Neuronal stem cell (in vitro differentiated cells): ENCODE data around the gene TSPYL1.

Source experiments
- DNase-seq: peaks from one replicate; pipeline ENCODE4 v3.0.0-alpha.2; 2013; ENCODE audit warnings: low spot score
- H2AFZ ChIP-seq: one replicate; pipeline ENCODE4 v1.6.1; 2013; ENCODE audit warnings: mild to moderate bottlenecking, low read length, inconsistent platforms
- H2AK5ac ChIP-seq: 2 replicates; pipeline ENCODE4 v1.6.1; 2013; ENCODE audit warnings: low read depth, mild to moderate bottlenecking, inconsistent platforms, low read length, moderate library complexity, mixed read lengths
- H2BK120ac ChIP-seq: 2 replicates; pipeline ENCODE4 v1.6.1; 2013; ENCODE audit warnings: low read depth, mild to moderate bottlenecking, inconsistent platforms, low read length, moderate library complexity, mixed read lengths
- H2BK12ac ChIP-seq: one replicate; pipeline ENCODE4 v1.6.1; 2013; ENCODE audit warnings: low read length, inconsistent platforms
- H2BK15ac ChIP-seq: 2 replicates; pipeline ENCODE4 v1.6.1; 2013; ENCODE audit warnings: mild to moderate bottlenecking, low read length, inconsistent platforms, mixed read lengths
- H2BK5ac ChIP-seq: one replicate; pipeline ENCODE4 v1.6.1; 2013; ENCODE audit warnings: inconsistent platforms, mild to moderate bottlenecking, low read length, moderate library complexity
- H3K14ac ChIP-seq: one replicate; pipeline ENCODE4 v1.6.1; 2013; ENCODE audit warnings: low read length, inconsistent platforms
- H3K18ac ChIP-seq: 2 replicates; pipeline ENCODE4 v1.6.1; 2013; ENCODE audit warnings: low read length, inconsistent platforms
- H3K23ac ChIP-seq: 2 replicates; pipeline ENCODE4 v1.6.1; 2013; ENCODE audit warnings: low read depth, mild to moderate bottlenecking, mixed read lengths, low read length, inconsistent platforms; ENCODE audit not compliant: poor library complexity
- H3K27ac ChIP-seq: replicated peaks from 3 replicates; pipeline ENCODE4 v1.5.1; 2013; ENCODE audit warnings: low read length, inconsistent platforms
- H3K27me3 ChIP-seq, 3 experiments: 2 replicates each; pipeline ENCODE4 v1.6.1; 2013; ENCODE audit warnings: low read length in 3 of 3, mild to moderate bottlenecking in 2 of 3, inconsistent platforms in 1 of 3, low read depth in 1 of 3, mixed read lengths in 1 of 3, moderate library complexity in 1 of 3; ENCODE audit not compliant: control insufficient read depth in 3 of 3, insufficient read depth in 3 of 3
- H3K36me3 ChIP-seq, 2 donors: replicated peaks in 1 of 2; 2 replicates each; pipeline ENCODE4 v1.6.1; 2013; ENCODE audit warnings: low read length in 2 of 2; ENCODE audit not compliant: control insufficient read depth in 2 of 2, insufficient read depth in 2 of 2
- H3K4ac ChIP-seq: 2 replicates; pipeline ENCODE4 v1.6.1; 2013; ENCODE audit warnings: inconsistent platforms, mild to moderate bottlenecking, low read length, moderate library complexity
- H3K4me1 ChIP-seq, 2 donors: 1 replicate in 1 of 2; 2 replicates in 1 of 2; pipeline ENCODE4 v1.6.1; 2013; ENCODE audit warnings: low read length in 2 of 2, low read depth in 1 of 2; ENCODE audit not compliant: control insufficient read depth in 2 of 2, insufficient read depth in 1 of 2
- H3K4me2 ChIP-seq: one replicate; pipeline ENCODE4 v1.6.1; 2013; ENCODE audit warnings: mild to moderate bottlenecking, low read length, inconsistent platforms; ENCODE audit not compliant: insufficient read depth, poor library complexity, severe bottlenecking
- H3K4me3 ChIP-seq, 2 donors: 2 replicates each; pipeline ENCODE4 v1.5.1; 2013; ENCODE audit warnings: low read length in 2 of 2, mild to moderate bottlenecking in 2 of 2, inconsistent platforms in 1 of 2, moderate library complexity in 1 of 2
- H3K79me1 ChIP-seq: one replicate; pipeline ENCODE4 v1.6.1; 2013; ENCODE audit warnings: low read depth, mild to moderate bottlenecking, inconsistent platforms, low read length, moderate library complexity
- H3K9ac ChIP-seq: one replicate; pipeline ENCODE4 v1.6.1; 2013; ENCODE audit warnings: mild to moderate bottlenecking, low read depth, low read length, inconsistent platforms; ENCODE audit not compliant: poor library complexity
- H3K9me3 ChIP-seq, 2 donors: replicated peaks in 1 of 2; 2 replicates each; pipeline versions ENCODE3 to v1.6.1; 2013; ENCODE audit warnings: low read length in 2 of 2, mild to moderate bottlenecking in 2 of 2, inconsistent platforms in 1 of 2, low read depth in 1 of 2, mixed read lengths in 1 of 2, moderate library complexity in 1 of 2; ENCODE audit not compliant: control insufficient read depth in 2 of 2, insufficient read depth in 1 of 2
- H4K8ac ChIP-seq: one replicate; pipeline ENCODE4 v1.6.1; 2013; ENCODE audit warnings: low read depth, mild to moderate bottlenecking, inconsistent platforms, low read length, moderate library complexity
- H4K91ac ChIP-seq: one replicate; pipeline ENCODE4 v1.6.1; 2013; ENCODE audit warnings: low read length, low read depth, mild to moderate bottlenecking, inconsistent platforms; ENCODE audit not compliant: poor library complexity
- WGBS, 2 donors: extraction: QIAGEN DNeasy Blood & Tissue Kit; methylation state at CpG; one replicate each; pipeline ENCODE4 v1.1.7; 2013; ENCODE audit warnings: missing lambda C conversion rate in 2 of 2, mixed read lengths in 1 of 2; ENCODE audit not compliant: insufficient read length in 2 of 2, insufficient replicate concordance in 1 of 2; ENCODE audit errors: extremely low coverage in 2 of 2; 5-methylcytosine and 5-hydroxymethylcytosine counted together

Gene TSPYL1

DNA sequence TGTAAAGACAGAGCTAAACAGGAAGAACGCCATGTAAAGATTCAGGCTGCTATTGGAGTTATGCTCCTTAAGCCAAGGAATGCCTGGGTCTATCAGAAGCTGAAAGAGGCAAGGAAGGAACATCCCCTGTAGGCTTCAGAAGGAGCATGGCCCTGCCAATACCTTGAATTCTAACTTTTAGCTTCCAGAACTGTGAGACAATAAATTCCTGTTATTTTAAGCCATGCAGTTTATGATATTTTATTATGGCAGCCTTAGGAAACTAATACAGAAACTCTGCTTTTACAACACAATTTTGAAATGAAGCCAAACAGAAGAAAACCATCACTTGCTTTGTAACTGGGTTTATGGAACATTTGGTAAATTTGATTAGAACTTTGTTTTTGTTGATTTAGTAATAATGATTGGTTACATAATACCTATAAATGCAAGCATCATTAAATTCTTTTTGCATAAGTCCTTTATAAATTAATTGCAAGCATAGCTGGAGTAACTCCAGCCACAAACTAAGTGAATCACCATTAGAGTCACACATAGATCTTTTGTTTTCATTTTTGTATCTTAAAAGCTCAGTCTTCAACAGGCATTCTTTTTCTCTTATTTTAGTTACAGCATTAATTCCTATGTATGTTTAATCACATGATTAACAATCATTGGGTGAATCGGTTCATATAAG is 33.5 kb upstream of the TSPYL1 start:
- Histone ChIP-seq H3K36me3 (no peaks in the 10 kb centered on the region), H3K4ac (no peak overlapping the region), H3K23ac (no peak overlapping the region), H3K4me3 (no peak overlapping the region), H2AFZ (no peak overlapping the region), H3K14ac (no peak overlapping the region), H2BK15ac (no peak overlapping the region), H3K79me1 (no peaks in the 10 kb centered on the region), H3K4me1 (no peaks in the 10 kb centered on the region), H4K91ac (no peak overlapping the region), H3K4me2 (no peak overlapping the region), H3K27me3 (no peaks in the 10 kb centered on the region), H4K8ac (no peak overlapping the region), H2BK12ac (no peak overlapping the region), H3K9me3 (peaks cover 2 to 4% of the 10 kb centered on the region in 2 donors), H3K27ac (no peak overlapping the region), H3K9ac (no peak overlapping the region), H2AK5ac (no peak overlapping the region), H2BK120ac (no peak overlapping the region), H3K18ac (no peak overlapping the region), H2BK5ac (no peak overlapping the region)
- no peak for DNase-seq
- no CpG with 5 or more reads among the region's 2 CpGs for WGBS, 2 donors

DNA sequence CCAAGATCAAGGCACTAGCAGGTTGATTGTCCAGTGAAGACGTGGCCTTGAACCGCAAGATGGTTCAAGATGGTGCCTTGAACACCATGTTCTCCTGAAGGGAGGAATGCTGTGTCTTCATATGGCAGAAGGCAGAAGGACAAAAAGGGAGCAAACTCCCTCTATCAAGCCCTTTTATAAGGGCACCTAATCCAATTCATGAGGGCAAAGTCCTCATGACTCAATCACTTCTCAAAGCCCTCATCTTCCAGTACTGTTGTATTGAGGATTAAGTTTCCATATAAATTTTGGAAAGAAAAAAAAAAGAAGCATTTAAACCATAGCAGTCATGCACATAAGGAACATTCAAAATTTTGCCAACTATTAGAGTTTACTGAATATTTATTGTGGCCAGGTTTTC is 29.9 kb upstream of the TSPYL1 start:
- Histone ChIP-seq H3K18ac (no peak overlapping the region), H3K4ac (no peak overlapping the region), H3K27ac (no peak overlapping the region), H4K8ac (no peak overlapping the region), H3K14ac (no peak overlapping the region), H2BK120ac (no peak overlapping the region), H3K27me3 (no peaks in the 10 kb centered on the region), H3K79me1 (no peaks in the 10 kb centered on the region), H4K91ac (no peak overlapping the region), H3K23ac (no peak overlapping the region), H3K36me3 (no peaks in the 10 kb centered on the region), H2BK12ac (no peak overlapping the region), H3K9ac (no peak overlapping the region), H3K4me2 (no peak overlapping the region), H2BK5ac (no peak overlapping the region), H2BK15ac (no peak overlapping the region), H3K4me1 (no peaks in the 10 kb centered on the region), H2AFZ (no peak overlapping the region), H3K9me3 (peaks cover 2 to 4% of the 10 kb centered on the region in 2 donors), H3K4me3 (no peak overlapping the region), H2AK5ac (no peak overlapping the region)
- DNase-seq, result no peak
- WGBS, 2 donors, result no CpG with 5 or more reads among the region's 2 CpGs

DNA sequence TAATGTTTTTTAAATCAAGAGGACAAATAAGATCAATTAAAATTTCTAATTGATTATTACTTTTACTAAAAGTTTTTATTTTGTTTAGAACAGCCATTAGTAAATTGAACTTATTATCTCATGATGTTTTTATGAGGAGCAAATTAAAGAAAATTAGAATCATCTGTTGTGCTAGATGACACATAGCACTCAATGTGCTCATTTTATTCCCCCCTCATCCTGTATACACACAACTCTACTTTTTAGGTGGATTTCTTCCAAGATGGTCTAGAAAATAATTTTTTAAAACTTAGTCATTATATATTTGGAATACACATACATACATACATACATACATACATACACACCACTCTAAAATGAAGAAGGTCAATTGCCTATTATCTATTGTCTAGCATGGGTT is 29.3 kb upstream of the TSPYL1 start:
- no peak overlapping the region for H2AK5ac ChIP-seq
- no peak overlapping the region for H4K91ac ChIP-seq
- no peaks in the 10 kb centered on the region for H3K79me1 ChIP-seq
- no peaks in the 10 kb centered on the region for H3K36me3 ChIP-seq
- H2AFZ ChIP-seq, result no peak overlapping the region
- H3K9me3 ChIP-seq, result peaks cover 2 to 4% of the 10 kb centered on the region in 2 donors
- no peak overlapping the region for H3K4me3 ChIP-seq
- no peaks in the 10 kb centered on the region for H3K27me3 ChIP-seq
- no peak for DNase-seq
- H3K27ac ChIP-seq, result no peak overlapping the region
- no peak overlapping the region for H3K14ac ChIP-seq
- H2BK5ac ChIP-seq, result no peak overlapping the region
- no peak overlapping the region for H4K8ac ChIP-seq
- no peak overlapping the region for H3K9ac ChIP-seq
- H2BK12ac ChIP-seq, result no peak overlapping the region
- H2BK120ac ChIP-seq, result no peak overlapping the region
- no peak overlapping the region for H3K23ac ChIP-seq
- no peaks in the 10 kb centered on the region for H3K4me1 ChIP-seq
- H2BK15ac ChIP-seq, result no peak overlapping the region
- H3K4me2 ChIP-seq, result no peak overlapping the region
- no peak overlapping the region for H3K4ac ChIP-seq
- no peak overlapping the region for H3K18ac ChIP-seq

DNA sequence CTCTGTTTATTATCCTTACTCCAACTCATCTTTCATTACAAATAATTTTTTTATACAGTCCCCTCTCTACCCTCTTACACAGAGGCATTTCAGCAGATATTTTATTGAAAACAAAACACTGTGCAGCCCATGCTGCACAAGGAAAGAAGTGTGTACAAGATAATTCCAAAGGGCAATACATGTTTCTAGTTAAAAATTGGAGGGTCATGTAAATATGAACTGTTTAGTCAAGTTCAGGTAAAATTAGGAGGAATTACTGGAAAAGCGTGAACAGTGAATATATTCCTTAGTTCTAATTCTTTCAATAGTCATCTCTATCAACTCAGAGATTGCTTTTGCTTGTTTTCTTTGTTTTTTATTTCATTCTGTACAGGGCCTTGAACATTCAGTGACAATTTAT is 27.9 kb upstream of the TSPYL1 start:
- H4K91ac ChIP-seq, result no peak overlapping the region
- H3K23ac ChIP-seq, result no peak overlapping the region
- no peaks in the 10 kb centered on the region for H3K36me3 ChIP-seq
- no peak overlapping the region for H3K18ac ChIP-seq
- H2AFZ ChIP-seq, result no peak overlapping the region
- no peak overlapping the region for H3K4me3 ChIP-seq
- H3K27ac ChIP-seq, result no peak overlapping the region
- H4K8ac ChIP-seq, result no peak overlapping the region
- H2AK5ac ChIP-seq, result no peak overlapping the region
- H3K4me1 ChIP-seq, result no peaks in the 10 kb centered on the region
- peaks cover 2 to 4% of the 10 kb centered on the region in 2 donors for H3K9me3 ChIP-seq
- H3K9ac ChIP-seq, result no peak overlapping the region
- no peaks in the 10 kb centered on the region for H3K27me3 ChIP-seq
- H2BK12ac ChIP-seq, result no peak overlapping the region
- no peak overlapping the region for H3K4me2 ChIP-seq
- H3K4ac ChIP-seq, result no peak overlapping the region
- H2BK15ac ChIP-seq, result no peak overlapping the region
- DNase-seq, result no peak
- no peak overlapping the region for H3K14ac ChIP-seq
- H2BK120ac ChIP-seq, result no peak overlapping the region
- no CpG with 5 or more reads among the region's 1 CpG for WGBS, 2 donors
- no peaks in the 10 kb centered on the region for H3K79me1 ChIP-seq
- H2BK5ac ChIP-seq, result no peak overlapping the region
